ENCODE measurements around the gene SCPEP1.

Gene SCPEP1

DNA sequence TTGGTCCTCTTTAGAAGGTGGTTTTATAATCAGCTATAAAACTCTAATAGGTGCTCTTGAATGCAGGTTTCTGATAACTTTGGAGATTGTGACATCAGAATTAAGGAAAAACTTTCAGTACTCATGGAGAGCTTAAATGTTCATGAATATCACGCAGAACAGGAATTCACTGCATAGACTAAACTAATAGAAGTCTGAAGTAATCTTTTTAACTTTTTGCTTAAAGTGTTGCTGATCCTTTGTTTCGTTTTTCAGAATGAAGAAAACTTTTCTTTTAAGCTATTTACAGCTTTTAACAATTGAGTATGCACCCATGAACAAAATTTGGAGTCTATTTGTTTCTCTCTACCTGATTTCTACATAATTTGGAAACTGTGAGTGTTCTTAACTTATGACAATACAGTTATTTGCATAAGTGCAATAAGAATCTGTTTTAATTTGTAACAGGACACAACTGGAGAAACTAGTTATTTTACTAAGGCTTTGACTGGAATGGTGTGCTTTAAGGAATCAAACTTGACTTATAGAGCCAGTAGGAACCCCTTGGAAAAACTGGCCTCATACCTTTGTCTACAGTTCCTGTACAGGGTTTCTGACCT lies 47.1 kb upstream of the SCPEP1 start:
- Histone ChIP-seq H3K4me2 (ENCODE audit: low read depth, low read length, poor library complexity, severe bottlenecking) (no peak overlapping the region), H2AFZ (ENCODE audit: low read depth, low read length, severe bottlenecking) (no peak overlapping the region), H3K9me2 (replicated peaks; ENCODE audit: insufficient read depth, low read length) (no peaks in the 10 kb centered on the region), H3K9ac (ENCODE audit: low read length) (no peak overlapping the region), H4K20me1 (ENCODE audit: low read depth, low read length) (no peaks in the 10 kb centered on the region), H3K27me3 (ENCODE audit: low read length) (no peaks in the 10 kb centered on the region), H3K27ac (ENCODE audit: low read depth, low read length) (no peak overlapping the region), H3F3A (ENCODE audit: insufficient read depth) (no peaks in the 10 kb centered on the region), H3K4me3 (ENCODE audit: insufficient read depth, low read length, poor library complexity, severe bottlenecking) (no peak overlapping the region), H3K36me3 (ENCODE audit: low read length) (peaks cover 8% of the 10 kb centered on the region), H3K79me2 (ENCODE audit: insufficient read depth, low read length) (no peaks in the 10 kb centered on the region), H3K9me3 (ENCODE audit: insufficient read depth, low read length) (peaks cover 17% of the 10 kb centered on the region; the same call in 1 of the 2 replicates)
- no peak for TF ChIP-seq EZH2phosphoT487 (conservative IDR thresholded peaks at IDR 0.05; ENCODE audit: low read length)
- TF ChIP-seq, protein P1, sequence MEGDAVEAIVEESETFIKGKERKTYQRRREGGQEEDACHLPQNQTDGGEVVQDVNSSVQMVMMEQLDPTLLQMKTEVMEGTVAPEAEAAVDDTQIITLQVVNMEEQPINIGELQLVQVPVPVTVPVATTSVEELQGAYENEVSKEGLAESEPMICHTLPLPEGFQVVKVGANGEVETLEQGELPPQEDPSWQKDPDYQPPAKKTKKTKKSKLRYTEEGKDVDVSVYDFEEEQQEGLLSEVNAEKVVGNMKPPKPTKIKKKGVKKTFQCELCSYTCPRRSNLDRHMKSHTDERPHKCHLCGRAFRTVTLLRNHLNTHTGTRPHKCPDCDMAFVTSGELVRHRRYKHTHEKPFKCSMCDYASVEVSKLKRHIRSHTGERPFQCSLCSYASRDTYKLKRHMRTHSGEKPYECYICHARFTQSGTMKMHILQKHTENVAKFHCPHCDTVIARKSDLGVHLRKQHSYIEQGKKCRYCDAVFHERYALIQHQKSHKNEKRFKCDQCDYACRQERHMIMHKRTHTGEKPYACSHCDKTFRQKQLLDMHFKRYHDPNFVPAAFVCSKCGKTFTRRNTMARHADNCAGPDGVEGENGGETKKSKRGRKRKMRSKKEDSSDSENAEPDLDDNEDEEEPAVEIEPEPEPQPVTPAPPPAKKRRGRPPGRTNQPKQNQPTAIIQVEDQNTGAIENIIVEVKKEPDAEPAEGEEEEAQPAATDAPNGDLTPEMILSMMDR (IDR thresholded peaks at IDR 0.05; ENCODE audit: insufficient read depth, low read length, poor library complexity, severe bottlenecking) = no peak

DNA sequence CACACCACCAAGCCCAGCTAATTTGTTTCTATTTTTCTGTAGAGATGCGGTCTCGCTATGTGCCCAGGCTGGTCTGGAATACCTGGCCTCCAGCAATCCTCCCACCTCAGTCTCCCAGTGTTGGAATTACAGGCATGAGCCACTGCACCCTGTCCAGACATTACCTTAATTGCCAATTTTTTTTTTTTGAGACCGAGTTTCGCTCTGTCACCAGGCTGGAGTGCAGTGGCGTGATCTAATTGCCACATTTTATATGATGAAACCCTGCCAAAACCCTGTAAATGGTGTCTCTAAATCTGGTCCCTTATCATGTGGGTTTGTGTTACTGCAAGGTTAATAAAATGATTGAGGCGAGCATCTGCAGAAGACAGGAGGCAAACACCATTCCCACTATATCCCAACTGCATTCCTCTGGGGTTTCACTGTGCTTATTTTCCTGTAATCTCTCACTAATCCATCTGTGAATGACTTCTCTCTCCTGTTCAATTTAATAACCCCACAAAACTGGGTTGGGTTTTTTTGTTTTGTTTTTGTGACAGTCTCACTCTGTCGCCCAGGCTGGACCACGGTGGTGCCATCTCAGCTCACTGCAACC lies 44.7 kb upstream of the SCPEP1 start:
- H3K36me3 ChIP-seq (ENCODE audit: low read length) = peaks cover 8% of the 10 kb centered on the region
- no peak overlapping the region for H3K9ac ChIP-seq (ENCODE audit: low read length)
- no peaks in the 10 kb centered on the region for H3F3A ChIP-seq (ENCODE audit: insufficient read depth)
- H3K27ac ChIP-seq (ENCODE audit: low read depth, low read length) = no peak overlapping the region
- no peaks in the 10 kb centered on the region for H3K9me2 ChIP-seq (replicated peaks; ENCODE audit: insufficient read depth, low read length)
- TF ChIP-seq EZH2phosphoT487 (conservative IDR thresholded peaks at IDR 0.05; ENCODE audit: low read length) = no peak
- TF ChIP-seq, protein P1 (IDR thresholded peaks at IDR 0.05; ENCODE audit: insufficient read depth, low read length, poor library complexity, severe bottlenecking) = no peak
- peaks cover 17% of the 10 kb centered on the region; the same call in 1 of the 2 replicates for H3K9me3 ChIP-seq (ENCODE audit: insufficient read depth, low read length)
- no peak overlapping the region for H2AFZ ChIP-seq (ENCODE audit: low read depth, low read length, severe bottlenecking)
- H4K20me1 ChIP-seq (ENCODE audit: low read depth, low read length) = no peaks in the 10 kb centered on the region
- H3K4me2 ChIP-seq (ENCODE audit: low read depth, low read length, poor library complexity, severe bottlenecking) = no peak overlapping the region
- no peaks in the 10 kb centered on the region for H3K79me2 ChIP-seq (ENCODE audit: insufficient read depth, low read length)
- no peaks in the 10 kb centered on the region for H3K27me3 ChIP-seq (ENCODE audit: low read length)
- no peak overlapping the region for H3K4me3 ChIP-seq (ENCODE audit: insufficient read depth, low read length, poor library complexity, severe bottlenecking)

DNA sequence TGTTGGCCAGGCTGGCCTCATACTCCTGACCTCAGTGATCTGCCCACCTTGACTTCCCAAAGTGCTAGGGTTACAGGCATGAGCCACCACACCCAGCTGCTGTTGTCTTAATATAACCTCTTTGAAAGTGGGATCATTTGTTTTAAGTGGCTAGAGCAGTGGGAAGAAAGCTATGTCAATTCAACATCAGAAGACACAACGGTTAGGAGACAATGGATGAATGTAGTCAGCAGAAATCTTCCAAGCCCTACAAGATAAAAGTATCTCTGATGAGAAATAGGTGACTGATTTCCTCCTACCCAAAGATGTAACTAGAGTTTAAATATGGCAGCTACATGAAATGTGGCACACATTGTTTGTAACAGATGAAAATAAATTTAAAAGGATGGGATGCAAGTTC lies 44.1 kb upstream of the SCPEP1 start:
- Histone ChIP-seq H3K4me2 (ENCODE audit: low read depth, low read length, poor library complexity, severe bottlenecking) (no peak overlapping the region), H3K9ac (ENCODE audit: low read length) (no peak overlapping the region), H3K27ac (ENCODE audit: low read depth, low read length) (no peak overlapping the region), H3K9me2 (replicated peaks; ENCODE audit: insufficient read depth, low read length) (no peaks in the 10 kb centered on the region), H3K79me2 (ENCODE audit: insufficient read depth, low read length) (no peaks in the 10 kb centered on the region), H4K20me1 (ENCODE audit: low read depth, low read length) (no peaks in the 10 kb centered on the region), H3K4me3 (ENCODE audit: insufficient read depth, low read length, poor library complexity, severe bottlenecking) (no peak overlapping the region), H3K36me3 (ENCODE audit: low read length) (peaks cover 8% of the 10 kb centered on the region), H3K9me3 (ENCODE audit: insufficient read depth, low read length) (peaks cover 17% of the 10 kb centered on the region; the same call in 1 of the 2 replicates), H3F3A (ENCODE audit: insufficient read depth) (no peaks in the 10 kb centered on the region), H3K27me3 (ENCODE audit: low read length) (no peaks in the 10 kb centered on the region), H2AFZ (ENCODE audit: low read depth, low read length, severe bottlenecking) (no peak overlapping the region)
- TF ChIP-seq, protein P1 (IDR thresholded peaks at IDR 0.05; ENCODE audit: insufficient read depth, low read length, poor library complexity, severe bottlenecking) = no peak
- TF ChIP-seq EZH2phosphoT487 (conservative IDR thresholded peaks at IDR 0.05; ENCODE audit: low read length) = no peak

Measured in SU-DHL-6 (cell line).